ENCODE data around the gene BTNL2.
"Not testable (repeated sequence)": the region's sequence is repeated elsewhere in the genome, so short reads cannot be mapped to it uniquely, and the experiment has no call there.

BTNL2 gene, protein sequence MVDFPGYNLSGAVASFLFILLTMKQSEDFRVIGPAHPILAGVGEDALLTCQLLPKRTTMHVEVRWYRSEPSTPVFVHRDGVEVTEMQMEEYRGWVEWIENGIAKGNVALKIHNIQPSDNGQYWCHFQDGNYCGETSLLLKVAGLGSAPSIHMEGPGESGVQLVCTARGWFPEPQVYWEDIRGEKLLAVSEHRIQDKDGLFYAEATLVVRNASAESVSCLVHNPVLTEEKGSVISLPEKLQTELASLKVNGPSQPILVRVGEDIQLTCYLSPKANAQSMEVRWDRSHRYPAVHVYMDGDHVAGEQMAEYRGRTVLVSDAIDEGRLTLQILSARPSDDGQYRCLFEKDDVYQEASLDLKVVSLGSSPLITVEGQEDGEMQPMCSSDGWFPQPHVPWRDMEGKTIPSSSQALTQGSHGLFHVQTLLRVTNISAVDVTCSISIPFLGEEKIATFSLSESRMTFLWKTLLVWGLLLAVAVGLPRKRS

GRCh38 chr6:32406857-32407256 is at the start of gene BTNL2:
Gene BTNL2 (minus strand): TSS chr6:32407181. CDS start chr6:32407123, 58 bp downstream.
- DNase-seq (ENCODE audit: insufficient read length, low spot score) (no peak), FAIRE-seq (no peak)

GRCh38 chr6:32449088-32449736 is 42.2 kb upstream of the BTNL2 start:
- no peak for DNase-seq (ENCODE audit: insufficient read length, low spot score)
- no peak for FAIRE-seq

DNA sequence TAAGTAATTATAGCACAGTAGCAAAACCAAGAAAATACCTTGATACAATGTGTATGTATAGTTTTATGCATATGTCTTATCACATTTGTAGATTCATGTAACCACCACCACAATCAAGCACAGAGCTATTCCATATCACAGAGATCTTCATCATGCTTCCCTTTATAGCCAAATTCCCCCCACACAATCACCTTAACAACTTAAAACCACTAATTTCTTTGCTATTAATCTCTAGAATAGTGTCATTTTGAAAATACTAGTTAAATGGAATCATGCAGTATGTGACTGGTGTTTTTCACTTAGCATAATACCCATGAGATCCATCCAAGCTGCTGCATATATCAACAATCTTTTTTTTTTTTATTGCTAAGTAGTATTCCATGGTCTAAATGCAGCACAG is 41.0 kb upstream of the BTNL2 start:
- FAIRE-seq = no peak
- DNase-seq (ENCODE audit: insufficient read length, low spot score) = no peak

DNA sequence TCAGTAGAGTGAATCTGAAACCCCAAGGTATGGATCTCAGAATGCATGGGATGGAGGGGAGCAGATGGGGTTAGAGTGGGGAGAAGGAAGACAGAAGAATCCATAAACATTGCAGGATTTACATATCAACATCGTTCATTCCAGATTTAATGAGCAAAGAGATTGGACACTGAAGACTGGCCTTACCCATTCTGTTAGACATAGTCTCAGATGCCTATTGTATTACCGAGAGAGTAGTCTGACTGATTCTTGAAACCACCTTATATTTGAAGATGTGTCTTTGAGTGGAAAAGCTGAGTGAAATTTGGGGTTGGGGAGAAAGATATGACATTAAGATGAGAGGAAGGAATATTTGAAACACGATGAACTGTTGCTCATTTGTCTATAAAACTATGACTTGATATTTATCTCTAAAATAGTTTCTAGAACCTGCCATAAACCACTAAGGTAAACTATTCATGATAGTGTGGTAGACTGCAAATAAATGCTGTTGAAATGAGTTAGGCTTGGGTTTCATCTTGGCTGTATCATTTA is 38.4 kb upstream of the BTNL2 start:
- DNase-seq (ENCODE audit: insufficient read length, low spot score) (no peak), FAIRE-seq (no peak)

DNA sequence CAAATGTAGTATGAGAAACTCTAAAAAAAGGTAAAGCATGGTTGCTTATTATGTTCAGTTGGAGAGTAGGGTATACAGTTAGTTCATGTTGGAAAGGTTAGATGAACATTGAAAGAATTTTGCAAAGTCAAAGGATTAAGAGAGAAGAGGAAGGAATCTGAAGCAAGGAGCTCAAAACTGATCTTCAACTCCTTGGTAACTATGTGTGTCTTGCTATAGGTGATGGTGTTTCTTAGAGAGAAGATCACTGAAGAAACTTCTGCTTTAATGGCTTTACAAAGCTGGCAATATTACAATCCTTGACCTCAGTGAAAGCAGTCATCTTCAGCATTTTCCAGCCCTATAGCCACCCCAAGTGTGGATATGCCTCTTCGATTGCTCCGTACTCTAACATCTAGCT is 37.5 kb upstream of the BTNL2 start:
- DNase-seq (ENCODE audit: insufficient read length, low spot score) (no peak), FAIRE-seq (no peak)

- FAIRE-seq (peak; percentile 45), DNase-seq (ENCODE audit: insufficient read length, low spot score) (no peak)
These were observed 36.1 kb upstream of the BTNL2 start for GRCh38 chr6:32442977-32443552.

GRCh38 chr6:32442243-32442667 is 35.3 kb upstream of the BTNL2 start:
- FAIRE-seq (peak; percentile 67), DNase-seq (ENCODE audit: insufficient read length, low spot score) (no peak)

DNA sequence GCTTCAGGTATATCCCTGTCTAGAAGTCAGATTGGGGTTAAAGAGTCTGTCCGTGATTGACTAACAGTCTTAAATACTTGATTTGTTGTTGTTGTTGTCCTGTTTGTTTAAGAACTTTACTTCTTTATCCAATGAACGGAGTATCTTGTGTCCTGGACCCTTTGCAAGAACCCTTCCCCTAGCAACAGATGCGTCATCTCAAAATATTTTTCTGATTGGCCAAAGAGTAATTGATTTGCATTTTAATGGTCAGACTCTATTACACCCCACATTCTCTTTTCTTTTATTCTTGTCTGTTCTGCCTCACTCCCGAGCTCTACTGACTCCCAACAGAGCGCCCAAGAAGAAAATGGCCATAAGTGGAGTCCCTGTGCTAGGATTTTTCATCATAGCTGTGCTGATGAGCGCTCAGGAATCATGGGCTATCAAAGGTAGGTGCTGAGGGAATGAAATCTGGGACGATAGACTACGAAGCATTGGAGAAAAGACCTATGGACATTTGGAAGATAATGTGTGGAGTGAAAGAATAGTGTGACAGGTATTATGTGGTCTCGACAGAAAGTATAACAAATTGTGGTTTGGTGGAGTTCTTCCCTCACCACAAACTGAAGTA is 32.7 kb upstream of the BTNL2 start, which contains the start of gene HLA-DRA:
Gene HLA-DRA, plus strand, starts transcription at position 286 of the 613 bp plus-strand sequence. Its CDS starts 64 bp downstream, at position 350.
- DNase-seq (ENCODE audit: insufficient read length, low spot score) (peak; percentile 40), FAIRE-seq (peak; percentile 99)

DNA sequence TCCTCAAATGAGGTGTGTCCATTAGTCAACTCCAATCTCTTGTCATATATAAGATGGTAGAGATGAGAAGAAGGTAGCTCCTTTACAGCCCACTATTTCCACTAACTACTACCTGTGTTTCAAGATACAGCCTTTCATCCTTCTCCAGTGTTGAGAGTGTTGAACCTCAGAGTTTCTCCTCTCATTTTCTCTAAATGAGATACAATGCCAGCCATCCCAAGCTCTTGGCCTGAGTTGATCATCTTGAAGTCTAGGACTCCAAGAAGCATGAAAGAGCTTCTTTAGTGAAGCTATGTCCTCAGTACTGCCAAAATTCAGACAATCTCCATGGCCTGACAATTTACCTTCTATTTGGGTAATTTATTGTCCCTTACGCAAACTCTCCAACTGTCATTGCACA is 32.2 kb upstream of the BTNL2 start:
- DNase-seq (ENCODE audit: insufficient read length, low spot score) (no peak), FAIRE-seq (no peak)

- FAIRE-seq (peak; percentile 98), DNase-seq (ENCODE audit: insufficient read length, low spot score) (peak; percentile 30)
These were observed 30.2 kb upstream of the BTNL2 start for GRCh38 chr6:32436995-32437836.

- DNase-seq (ENCODE audit: insufficient read length, low spot score) (no peak), FAIRE-seq (no peak)
These were observed 29.2 kb upstream of the BTNL2 start for GRCh38 chr6:32436186-32436585.

DNA sequence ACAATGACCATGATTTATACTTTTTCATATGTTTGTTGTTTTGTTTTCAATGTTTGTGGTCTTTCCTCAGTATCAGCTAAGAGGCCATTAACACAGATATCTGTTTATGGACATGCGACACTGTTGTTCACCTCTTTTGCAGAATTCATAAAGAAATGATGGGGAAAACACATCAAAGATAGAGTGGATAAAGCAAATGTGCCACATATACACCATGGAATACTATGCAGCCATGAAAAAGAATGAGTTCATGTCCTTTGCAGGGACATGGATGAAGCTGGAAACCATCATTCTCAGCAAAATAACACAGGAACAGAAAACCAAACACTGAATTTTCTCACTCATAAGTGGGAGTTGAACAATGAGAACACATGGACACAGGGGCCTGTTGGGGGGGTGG is 27.0 kb upstream of the BTNL2 start:
- FAIRE-seq; DNase-seq (ENCODE audit: insufficient read length, low spot score): not testable (repeated sequence)

DNA sequence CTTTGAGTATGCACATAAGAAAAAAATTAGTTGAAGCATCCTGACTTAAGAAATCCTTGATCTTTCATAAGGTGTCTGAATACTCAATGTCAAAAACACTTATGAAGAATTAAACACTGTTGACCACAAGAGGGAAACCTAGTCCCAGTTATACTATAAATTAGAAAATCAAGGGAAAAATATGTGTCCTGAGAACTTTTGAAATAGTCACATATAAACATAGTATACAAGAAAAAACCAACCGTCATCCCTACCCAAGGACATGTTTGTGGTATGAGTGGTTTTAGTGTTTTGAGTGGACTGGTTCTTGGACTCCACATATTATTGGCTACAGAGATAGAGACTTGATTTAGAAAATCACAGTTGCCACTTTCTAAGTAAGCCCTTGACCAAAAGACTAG is 25.1 kb upstream of the BTNL2 start:
- FAIRE-seq (peak; percentile 37), DNase-seq (ENCODE audit: insufficient read length, low spot score) (no peak)

DNA sequence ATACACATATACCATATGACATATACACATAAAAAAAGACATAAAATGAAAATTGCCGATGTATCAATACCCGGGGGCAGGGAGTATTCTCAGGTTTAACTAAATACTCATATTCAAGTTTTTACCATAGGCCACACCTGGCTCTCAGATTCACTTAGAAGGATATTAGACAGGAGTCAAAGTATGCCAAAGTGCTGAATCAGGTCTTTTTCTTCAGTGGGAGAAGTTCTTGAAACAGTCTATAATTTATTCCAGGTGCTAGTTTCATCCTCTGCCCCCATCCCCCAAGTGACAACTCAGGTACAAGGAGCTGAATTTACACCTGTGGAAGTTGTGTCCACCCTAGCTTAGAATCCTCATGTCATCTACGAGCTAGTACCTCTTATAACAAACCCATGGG is 24.2 kb upstream of the BTNL2 start:
- DNase-seq (ENCODE audit: insufficient read length, low spot score) (no peak), FAIRE-seq (no peak)

DNA sequence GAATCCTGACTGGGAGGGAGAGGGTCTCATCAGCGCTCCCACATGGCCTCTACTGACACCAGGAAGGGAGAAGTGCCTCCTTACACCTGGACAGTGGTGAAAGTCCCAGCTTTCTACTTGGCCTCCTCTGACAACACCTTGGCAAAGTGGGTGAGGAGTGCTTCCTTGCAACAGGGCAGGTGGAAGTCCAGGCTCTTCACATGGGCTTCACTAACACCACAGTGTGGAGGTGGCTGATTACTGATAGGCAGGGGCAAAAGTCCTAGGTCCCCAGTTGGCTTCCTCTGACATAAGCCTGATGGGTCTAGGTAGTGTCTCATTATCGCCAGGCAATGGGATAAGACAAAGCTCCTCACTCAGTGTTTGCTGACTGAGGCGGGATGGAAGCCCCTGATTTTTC is 23.2 kb upstream of the BTNL2 start:
- DNase-seq (ENCODE audit: insufficient read length, low spot score) (no peak), FAIRE-seq (no peak)

GRCh38 chr6:32427934-32428474 is 21.0 kb upstream of the BTNL2 start:
- no peak for DNase-seq (ENCODE audit: insufficient read length, low spot score)
- FAIRE-seq = no peak

- FAIRE-seq (no peak), DNase-seq (ENCODE audit: insufficient read length, low spot score) (no peak)
These were observed 20.2 kb upstream of the BTNL2 start for GRCh38 chr6:32427218-32427617.

GRCh38 chr6:32426338-32426737 is 19.4 kb upstream of the BTNL2 start:
- DNase-seq (ENCODE audit: insufficient read length, low spot score) = no peak
- no peak for FAIRE-seq

GRCh38 chr6:32424589-32425300 is 17.8 kb upstream of the BTNL2 start:
- no peak for DNase-seq (ENCODE audit: insufficient read length, low spot score)
- no peak for FAIRE-seq
